Stimulated activated naive CD8-positive, alpha-beta T cell treated with anti-CD3 and anti-CD28 coated beads, Interleukin-15, amount 100 ng/mL, for 72 hours (primary cell): ENCODE results near the gene NLRP12.
"Not testable (repeated sequence)": the region's sequence is repeated elsewhere in the genome, so short reads cannot be mapped to it uniquely, and the experiment has no call there.

Experiments
- ATAC-seq: fragments of 150-1000 bp; cut with Tn5 transposase; 2 replicates; pipeline ENCODE4 v1.10.0; 2021; ENCODE audit warnings: mild to moderate bottlenecking, moderate library complexity
- DNase-seq, 2 donors: peaks; one replicate each; pipeline ENCODE4 v3.0.0; 2021 to 2022
- H3K27ac Mint-ChIP-seq, 2 donors: one replicate each; pipeline ENCODE4 v1.8.0; 2022; ENCODE audit warnings: mild to moderate bottlenecking in 2 of 2, mixed read lengths in 2 of 2, moderate library complexity in 2 of 2
- H3K27me3 Mint-ChIP-seq: one replicate; pipeline ENCODE4 v1.8.0; 2022; ENCODE audit warnings: mixed read lengths
- H3K4me1 Mint-ChIP-seq: one replicate; pipeline ENCODE4 v1.8.0; 2022; ENCODE audit warnings: mild to moderate bottlenecking, mixed read lengths
- H3K4me3 Mint-ChIP-seq, 2 donors: one replicate each; pipeline ENCODE4 v1.8.0; 2022; ENCODE audit warnings: mild to moderate bottlenecking in 2 of 2, mixed read lengths in 2 of 2, moderate library complexity in 1 of 2
- H3K9me3 Mint-ChIP-seq, 2 donors: one replicate each; pipeline ENCODE4 v1.8.0; 2022; ENCODE audit warnings: mixed read lengths in 2 of 2

The NLRP12 gene

DNA sequence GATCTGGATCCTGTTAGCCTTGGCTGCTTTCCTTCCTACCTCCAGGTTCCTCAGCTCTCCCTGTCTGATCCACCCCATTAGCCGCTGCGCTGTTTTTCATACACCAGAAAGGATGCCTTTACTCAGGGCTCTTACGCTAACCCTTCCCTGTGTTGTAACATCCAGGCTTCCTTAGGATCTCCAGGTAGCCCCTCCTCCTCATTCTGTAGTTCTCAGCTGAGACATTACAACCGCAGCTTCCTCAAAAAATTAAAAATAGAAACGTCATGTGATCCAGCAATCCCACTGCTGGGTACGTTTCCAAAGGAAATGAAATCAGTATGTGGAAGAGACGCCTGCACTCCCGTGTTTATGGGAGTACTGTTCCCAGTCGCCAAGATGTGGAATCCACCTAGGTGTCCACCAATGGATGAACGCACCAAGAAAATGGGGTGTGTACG is 25.1 kb upstream of the NLRP12 start:
- no peak overlapping the region for H3K27ac Mint-ChIP-seq

DNA sequence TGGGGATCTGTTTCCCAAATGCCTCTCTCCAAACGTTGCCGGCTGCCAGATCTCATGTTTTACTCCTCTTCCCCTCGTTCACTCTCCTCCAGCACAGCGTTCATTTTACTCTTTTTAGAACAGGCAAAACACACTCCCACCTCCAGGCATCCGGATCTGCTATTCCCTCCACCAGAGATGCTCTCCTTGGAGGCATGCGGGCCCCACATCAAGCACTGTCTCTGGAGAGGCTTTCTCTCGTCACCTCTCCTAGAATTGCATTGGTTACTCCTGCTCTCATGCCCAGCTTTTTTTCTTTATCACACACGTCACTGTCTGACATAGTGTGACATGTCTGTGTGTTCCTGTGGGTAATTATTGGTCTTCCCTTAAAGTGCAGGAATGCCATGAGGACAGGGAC is 23.4 kb upstream of the NLRP12 start:
- H3K9me3 Mint-ChIP-seq = no peaks in the 10 kb centered on the region
- no peak overlapping the region for H3K27ac Mint-ChIP-seq
- ATAC-seq = no peak
- H3K4me3 Mint-ChIP-seq = no peak overlapping the region
- H3K4me1 Mint-ChIP-seq = peaks cover 9% of the 10 kb centered on the region
- no peak for DNase-seq
- H3K27me3 Mint-ChIP-seq = peaks cover 46% of the 10 kb centered on the region

More for the DNA sequence above, 25.1 kb upstream of the NLRP12 start:
- peaks cover 12% of the 10 kb centered on the region for H3K4me1 Mint-ChIP-seq
- no peak for DNase-seq
- H3K4me3 Mint-ChIP-seq = no peak overlapping the region
- H3K27me3 Mint-ChIP-seq = peaks cover 50% of the 10 kb centered on the region
- H3K9me3 Mint-ChIP-seq = no peaks in the 10 kb centered on the region
- ATAC-seq = no peak

DNA sequence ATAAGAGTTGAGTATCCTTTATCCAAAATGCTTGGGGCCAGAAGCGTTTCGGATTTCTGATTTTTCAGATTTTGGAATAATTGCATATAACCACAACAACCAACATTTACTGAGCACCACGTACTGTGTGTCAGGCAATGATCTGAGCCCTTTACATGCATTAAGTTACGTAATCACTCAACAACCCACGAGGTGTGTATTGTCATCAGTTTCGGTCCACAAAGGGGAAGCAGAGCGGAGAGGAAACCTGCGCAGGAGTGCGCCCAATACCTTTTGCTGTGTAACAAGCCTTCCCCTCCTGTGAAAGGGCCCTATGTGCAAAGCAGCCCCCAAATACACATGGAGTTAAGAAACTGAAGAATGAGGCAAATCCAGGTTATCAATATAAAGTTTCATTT is 20.7 kb upstream of the NLRP12 start:
- no peak for DNase-seq
- ATAC-seq = no peak
- no peak overlapping the region for H3K4me3 Mint-ChIP-seq
- H3K27ac Mint-ChIP-seq = no peak overlapping the region
- no peaks in the 10 kb centered on the region for H3K9me3 Mint-ChIP-seq
- peaks cover 29% of the 10 kb centered on the region for H3K27me3 Mint-ChIP-seq
- H3K4me1 Mint-ChIP-seq = no peaks in the 10 kb centered on the region

DNA sequence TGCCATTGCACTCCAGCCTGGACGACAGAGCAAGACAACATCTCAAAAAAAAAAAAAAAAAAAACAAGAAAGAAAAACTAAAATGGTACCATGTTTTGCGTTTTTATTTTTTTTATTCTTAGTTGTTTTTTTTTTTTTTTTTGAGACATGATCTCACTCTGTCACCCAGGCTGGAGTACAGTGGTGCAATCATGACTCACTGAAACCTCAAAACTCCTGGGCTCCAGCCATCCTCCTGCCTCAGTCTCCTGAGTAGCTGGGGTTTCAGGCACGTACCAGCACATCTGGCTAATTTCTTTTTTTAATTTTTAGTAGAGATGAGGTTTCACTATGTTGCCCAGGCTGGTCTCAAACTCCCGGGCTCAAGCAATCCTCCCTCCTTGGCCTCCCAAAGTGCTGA is 16.8 kb upstream of the NLRP12 start:
- not testable (repeated sequence) for H3K9me3 Mint-ChIP-seq, DNase-seq, ATAC-seq, H3K27me3 Mint-ChIP-seq, H3K4me3 Mint-ChIP-seq, H3K27ac Mint-ChIP-seq, H3K4me1 Mint-ChIP-seq

DNA sequence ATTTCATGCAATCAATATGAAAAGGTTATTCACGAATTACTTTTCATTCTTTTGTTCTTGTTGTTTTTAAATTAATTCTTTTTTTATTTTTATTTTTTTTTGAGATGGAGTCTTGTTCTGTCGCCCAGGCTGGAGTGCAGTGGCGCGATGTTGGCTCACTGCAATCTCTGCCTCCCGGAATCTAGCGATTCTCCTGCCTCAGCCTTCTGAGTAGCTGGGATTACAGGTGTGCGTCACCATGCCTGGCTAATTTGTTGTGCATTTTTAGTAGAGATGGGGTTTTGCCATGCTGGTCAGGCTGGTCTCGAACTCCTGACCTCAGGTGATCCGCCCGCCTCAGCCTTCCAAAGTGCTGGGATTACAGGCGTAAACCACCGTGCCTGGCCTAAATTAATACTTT is 16.1 kb upstream of the NLRP12 start:
- H3K27ac Mint-ChIP-seq, H3K9me3 Mint-ChIP-seq, ATAC-seq, H3K27me3 Mint-ChIP-seq, H3K4me1 Mint-ChIP-seq, DNase-seq, H3K4me3 Mint-ChIP-seq: not testable (repeated sequence)

DNA sequence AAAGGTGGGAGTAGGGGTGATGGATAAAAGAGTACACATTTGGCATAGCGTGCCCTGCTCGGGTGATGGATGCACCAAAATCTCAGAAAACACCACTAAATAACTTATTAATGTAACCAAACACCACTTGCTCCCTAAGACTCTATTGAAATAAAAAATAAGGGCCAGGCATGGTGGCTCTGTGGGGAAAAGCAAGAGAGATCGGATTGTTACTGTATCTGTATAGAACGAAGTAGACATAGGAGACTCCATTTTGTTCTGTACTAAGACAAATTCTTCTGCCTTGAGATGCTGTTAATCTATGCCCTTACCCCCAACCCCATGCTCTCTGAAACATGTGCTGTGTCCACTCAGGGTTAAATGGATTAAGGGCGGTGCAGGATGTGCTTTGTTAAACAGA is 14.3 kb upstream of the NLRP12 start:
- H3K9me3 Mint-ChIP-seq, ATAC-seq, H3K4me1 Mint-ChIP-seq, DNase-seq, H3K4me3 Mint-ChIP-seq: not testable (repeated sequence)
- Mint-ChIP-seq H3K27me3 (peaks cover 23% of the 10 kb centered on the region), H3K27ac (peak overlapping the region in 1 of 2 donors; percentile 27)

DNA sequence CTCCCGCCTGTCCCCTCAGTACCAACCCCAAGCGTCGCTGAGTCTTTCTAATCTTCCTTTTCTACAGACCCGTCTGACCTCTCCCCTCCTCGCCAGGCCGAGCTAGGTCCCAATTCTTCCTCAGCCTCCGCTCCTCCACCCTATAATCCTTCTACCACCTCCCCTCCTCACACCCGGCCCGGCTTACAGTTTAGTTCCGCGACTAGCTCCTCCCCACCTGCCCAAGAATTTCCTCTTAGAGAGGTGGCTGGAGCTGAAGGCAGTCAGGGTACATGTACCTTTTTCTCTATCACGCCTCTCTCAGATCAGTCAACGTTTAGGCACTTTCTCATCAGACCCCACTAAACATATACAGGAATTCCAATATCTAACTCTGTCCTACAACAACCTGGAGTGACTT is 8.7 kb upstream of the NLRP12 start:
- not testable (repeated sequence) for DNase-seq, H3K4me1 Mint-ChIP-seq, H3K27ac Mint-ChIP-seq, H3K4me3 Mint-ChIP-seq, H3K9me3 Mint-ChIP-seq, ATAC-seq
- peaks cover 44% of the 10 kb centered on the region for H3K27me3 Mint-ChIP-seq

DNA sequence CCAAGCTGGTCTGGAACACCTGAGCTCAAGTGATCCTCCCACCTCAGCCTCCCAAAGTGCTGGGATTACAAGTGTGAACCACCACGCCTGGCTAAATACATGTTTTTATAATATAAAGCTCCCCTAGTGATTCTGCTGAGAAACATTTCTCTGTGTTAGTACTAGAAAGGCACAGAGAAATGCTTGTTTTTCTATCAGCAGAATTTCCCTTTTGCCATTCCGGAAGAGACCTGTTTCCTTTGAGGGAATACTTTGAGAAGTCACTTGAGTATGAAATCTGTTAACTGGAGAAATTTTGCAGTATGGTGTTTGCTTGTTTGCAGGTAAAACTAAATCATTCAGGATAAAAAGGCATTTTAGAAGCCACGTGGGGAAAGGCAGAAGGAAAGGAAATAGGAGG is 4.4 kb upstream of the NLRP12 start:
- DNase-seq = no peak
- Mint-ChIP-seq H3K4me1 (peaks cover 10% of the 10 kb centered on the region), H3K4me3 (no peak overlapping the region), H3K27ac (no peak overlapping the region), H3K9me3 (no peaks in the 10 kb centered on the region), H3K27me3 (peaks cover 59% of the 10 kb centered on the region)
- ATAC-seq = no peak

DNA sequence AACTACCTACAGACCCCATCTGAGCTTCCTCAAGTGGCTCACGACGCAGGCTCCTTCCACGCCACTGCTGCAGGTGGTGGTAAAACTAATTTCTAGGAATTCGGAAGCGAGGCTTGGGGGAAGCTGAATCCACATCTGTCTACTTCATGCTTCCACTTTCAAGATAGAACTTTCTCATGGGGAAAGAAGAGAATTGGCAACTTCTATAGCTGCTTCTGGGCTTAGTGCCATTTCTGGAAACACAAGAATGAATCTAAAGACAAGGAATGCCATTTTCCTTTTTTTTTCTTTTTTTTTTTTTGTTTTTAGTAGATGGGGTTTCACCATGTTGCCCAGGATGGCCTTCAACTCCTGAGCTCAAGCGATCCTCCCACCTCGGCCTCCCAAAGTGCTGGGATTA is 2.8 kb upstream of the NLRP12 start:
- H3K4me3 Mint-ChIP-seq = no peak overlapping the region
- H3K4me1 Mint-ChIP-seq = peaks cover 10% of the 10 kb centered on the region
- H3K27ac Mint-ChIP-seq = no peak overlapping the region
- no peaks in the 10 kb centered on the region for H3K9me3 Mint-ChIP-seq
- DNase-seq = no peak
- no peak for ATAC-seq
- peaks cover 43% of the 10 kb centered on the region for H3K27me3 Mint-ChIP-seq

DNA sequence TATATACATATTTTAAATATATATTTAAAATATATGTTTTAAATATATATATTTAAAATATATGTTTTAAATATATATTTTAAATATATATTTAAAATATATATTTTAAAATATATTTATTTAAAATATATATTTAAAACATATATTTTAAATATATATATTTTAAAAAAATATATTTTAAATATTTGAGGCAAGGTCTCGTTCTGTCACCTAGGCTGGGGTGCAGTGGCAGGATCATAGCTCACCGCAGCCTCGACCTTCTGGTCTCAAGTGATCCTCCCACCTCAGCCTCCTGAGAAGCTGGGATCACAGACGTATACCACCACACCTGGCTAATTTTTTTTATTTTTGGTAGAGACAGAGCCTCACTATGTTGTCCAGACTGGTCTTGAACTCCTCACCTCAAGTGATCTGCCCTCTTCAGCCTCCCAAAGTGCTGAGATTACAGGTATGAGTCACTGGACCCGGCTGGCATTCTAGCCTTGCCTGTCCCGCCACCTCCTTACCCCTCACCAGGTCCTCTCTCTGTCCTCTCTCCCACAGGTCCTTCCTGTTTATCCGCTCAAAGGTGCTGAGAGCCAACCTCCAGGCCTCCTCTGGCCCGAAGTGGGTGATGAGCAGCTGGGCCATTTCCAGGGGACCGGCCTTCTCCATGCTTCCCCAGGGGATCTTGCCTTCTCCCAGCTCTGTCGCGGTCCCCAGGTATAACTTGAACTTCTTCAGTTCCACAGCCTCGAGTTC is 564 bp downstream of the NLRP12 start:
- ATAC-seq (no peak), DNase-seq (no peak)
- peaks cover 32% of the 10 kb centered on the region for H3K27me3 Mint-ChIP-seq
- no peaks in the 10 kb centered on the region for H3K9me3 Mint-ChIP-seq
- H3K27ac Mint-ChIP-seq = peak overlapping the region in 1 of 2 donors; percentile 27
- peak overlapping the region; percentile 54 to 72 for H3K4me3 Mint-ChIP-seq
- peaks cover 10% of the 10 kb centered on the region for H3K4me1 Mint-ChIP-seq

DNA sequence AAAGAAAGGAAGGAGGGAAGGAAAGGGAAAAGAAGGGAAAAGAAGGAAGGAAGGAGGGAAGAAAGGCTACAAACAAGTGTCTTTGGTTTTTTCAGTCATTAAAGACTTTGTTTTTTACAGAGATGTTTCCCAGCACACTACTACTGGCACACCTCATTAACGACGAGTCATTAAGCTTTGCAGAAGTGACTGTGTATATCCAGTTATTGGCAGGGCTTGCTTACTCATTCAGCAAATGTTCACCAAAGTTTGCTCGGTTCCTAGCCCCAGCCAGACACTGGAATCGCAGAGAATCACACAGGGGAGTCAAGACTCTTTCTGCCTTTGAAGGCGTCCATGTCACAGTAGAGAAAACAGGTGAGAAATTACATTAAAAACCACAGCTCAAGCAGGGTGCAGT is 4.3 kb downstream of the NLRP12 start:
- Mint-ChIP-seq H3K27ac (no peak overlapping the region), H3K4me1 (peaks cover 10% of the 10 kb centered on the region), H3K9me3 (no peaks in the 10 kb centered on the region), H3K4me3 (no peak overlapping the region), H3K27me3 (peaks cover 15% of the 10 kb centered on the region)
- DNase-seq = no peak
- no peak for ATAC-seq

DNA sequence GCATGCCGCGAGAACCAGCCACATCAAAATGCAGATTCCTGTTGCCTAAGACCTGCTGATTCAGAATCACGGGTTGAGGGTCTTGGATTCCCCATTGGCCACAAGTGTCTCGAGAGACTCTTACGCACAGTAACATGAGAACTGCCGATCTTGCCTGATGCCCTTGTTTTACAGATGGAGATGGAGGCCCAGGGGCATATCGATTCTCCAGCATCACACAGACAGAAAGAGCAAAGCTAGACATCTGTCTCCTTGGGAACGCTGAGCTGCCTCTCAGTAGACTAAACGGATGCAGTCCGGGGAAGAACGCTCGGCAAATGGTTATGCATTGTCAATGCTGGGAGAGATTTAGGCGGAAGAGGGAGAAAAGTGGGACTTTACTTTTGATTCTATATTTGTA is 5.4 kb downstream of the NLRP12 start:
- ATAC-seq = no peak
- no peak for DNase-seq
- H3K9me3 Mint-ChIP-seq = no peaks in the 10 kb centered on the region
- no peak overlapping the region for H3K4me3 Mint-ChIP-seq
- peaks cover 4% of the 10 kb centered on the region for H3K27me3 Mint-ChIP-seq
- no peak overlapping the region for H3K27ac Mint-ChIP-seq
- H3K4me1 Mint-ChIP-seq = peaks cover under 1% of the 10 kb centered on the region

DNA sequence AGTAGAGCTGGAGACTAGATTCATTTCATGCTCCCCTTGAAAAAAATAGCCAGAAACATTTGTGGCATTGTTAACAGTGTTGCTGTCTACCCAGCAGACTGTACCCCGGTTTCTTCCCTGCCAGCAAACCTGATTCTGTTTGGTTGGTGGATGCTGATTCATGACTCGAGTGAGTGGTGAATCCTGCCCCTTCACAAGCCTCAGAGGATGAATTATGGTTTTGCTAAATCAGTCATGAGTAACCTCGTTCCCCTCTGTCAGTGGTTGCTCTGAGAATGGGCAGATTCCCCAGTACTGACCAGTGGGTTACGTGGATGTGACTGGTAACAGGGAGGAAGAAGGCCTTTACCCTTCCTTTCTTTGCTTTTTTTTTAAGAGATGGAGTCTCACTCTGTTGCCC is 10.1 kb downstream of the NLRP12 start:
- no peaks in the 10 kb centered on the region for H3K4me1 Mint-ChIP-seq
- DNase-seq = no peak
- H3K27ac Mint-ChIP-seq = no peak overlapping the region
- ATAC-seq = no peak
- H3K4me3 Mint-ChIP-seq = no peak overlapping the region
- H3K9me3 Mint-ChIP-seq = no peaks in the 10 kb centered on the region
- H3K27me3 Mint-ChIP-seq = no peaks in the 10 kb centered on the region

DNA sequence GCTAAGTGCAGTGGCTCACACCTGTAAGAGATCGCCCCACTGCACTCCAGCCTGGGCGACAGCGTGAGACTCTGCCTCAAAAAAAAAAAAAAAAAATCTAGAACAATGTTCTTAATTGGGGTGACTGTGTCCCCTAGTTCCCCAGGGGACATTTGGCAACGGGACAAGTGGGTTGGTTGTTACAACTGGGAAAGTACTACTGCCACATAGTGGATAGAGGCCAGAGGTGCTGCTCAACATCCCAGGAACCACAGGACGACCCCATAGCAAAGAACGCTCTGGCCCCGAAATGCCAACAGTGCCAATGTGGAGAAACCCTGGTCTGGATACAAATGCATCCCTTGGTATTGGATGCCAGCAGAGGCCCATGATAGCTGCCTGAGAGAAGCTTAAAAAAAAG is 11.8 kb downstream of the NLRP12 start:
- ATAC-seq (no peak), DNase-seq (no peak)
- no peaks in the 10 kb centered on the region for H3K4me1 Mint-ChIP-seq
- no peaks in the 10 kb centered on the region for H3K27me3 Mint-ChIP-seq
- H3K4me3 Mint-ChIP-seq = no peak overlapping the region
- no peaks in the 10 kb centered on the region for H3K9me3 Mint-ChIP-seq
- no peak overlapping the region for H3K27ac Mint-ChIP-seq

DNA sequence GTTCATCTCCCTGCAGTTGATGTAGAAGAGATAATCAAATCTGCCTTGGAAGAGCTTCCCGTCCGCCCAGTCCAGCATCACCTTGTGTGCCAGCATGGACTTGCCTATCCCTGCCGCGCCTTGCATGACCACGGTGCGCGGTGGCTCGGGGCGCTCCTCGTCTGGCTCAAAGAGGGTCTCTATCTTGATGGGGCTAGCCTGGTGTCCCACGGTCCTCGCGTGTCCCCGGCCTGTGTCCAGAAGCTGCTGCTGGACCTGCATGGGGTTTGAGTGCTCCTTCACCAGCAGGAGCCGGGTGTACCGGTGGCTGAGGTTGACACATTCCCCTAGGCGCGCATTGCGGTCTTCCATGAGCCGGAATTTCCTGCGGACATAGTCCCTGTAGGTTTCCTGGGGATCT is 13.2 kb downstream of the NLRP12 start:
- Mint-ChIP-seq H3K27me3 (no peaks in the 10 kb centered on the region), H3K4me3 (no peak overlapping the region), H3K27ac (no peak overlapping the region), H3K4me1 (no peaks in the 10 kb centered on the region), H3K9me3 (no peaks in the 10 kb centered on the region)
- DNase-seq = no peak
- ATAC-seq = no peak

DNA sequence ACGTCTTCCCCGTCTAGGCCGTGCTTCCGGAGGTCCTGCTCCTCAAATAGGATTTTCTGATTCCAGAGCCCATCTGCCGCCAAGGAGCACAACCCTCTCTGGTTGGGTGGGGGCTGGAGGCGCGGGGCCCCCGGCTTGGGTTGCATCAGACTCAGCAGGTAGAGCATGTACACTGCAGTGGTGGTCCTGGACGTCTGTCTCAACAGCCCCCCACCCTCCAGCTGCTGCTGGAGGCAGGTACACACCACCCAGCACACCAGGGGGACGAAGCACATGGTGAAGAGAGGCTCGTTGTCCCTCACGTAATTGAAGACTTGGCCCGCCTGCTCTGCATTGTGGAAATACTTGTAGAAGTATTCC is 13.9 kb downstream of the NLRP12 start:
- DNase-seq (no peak), ATAC-seq (no peak)
- Mint-ChIP-seq H3K4me1 (no peaks in the 10 kb centered on the region), H3K4me3 (no peak overlapping the region), H3K27me3 (no peaks in the 10 kb centered on the region), H3K27ac (no peak overlapping the region), H3K9me3 (no peaks in the 10 kb centered on the region)

DNA sequence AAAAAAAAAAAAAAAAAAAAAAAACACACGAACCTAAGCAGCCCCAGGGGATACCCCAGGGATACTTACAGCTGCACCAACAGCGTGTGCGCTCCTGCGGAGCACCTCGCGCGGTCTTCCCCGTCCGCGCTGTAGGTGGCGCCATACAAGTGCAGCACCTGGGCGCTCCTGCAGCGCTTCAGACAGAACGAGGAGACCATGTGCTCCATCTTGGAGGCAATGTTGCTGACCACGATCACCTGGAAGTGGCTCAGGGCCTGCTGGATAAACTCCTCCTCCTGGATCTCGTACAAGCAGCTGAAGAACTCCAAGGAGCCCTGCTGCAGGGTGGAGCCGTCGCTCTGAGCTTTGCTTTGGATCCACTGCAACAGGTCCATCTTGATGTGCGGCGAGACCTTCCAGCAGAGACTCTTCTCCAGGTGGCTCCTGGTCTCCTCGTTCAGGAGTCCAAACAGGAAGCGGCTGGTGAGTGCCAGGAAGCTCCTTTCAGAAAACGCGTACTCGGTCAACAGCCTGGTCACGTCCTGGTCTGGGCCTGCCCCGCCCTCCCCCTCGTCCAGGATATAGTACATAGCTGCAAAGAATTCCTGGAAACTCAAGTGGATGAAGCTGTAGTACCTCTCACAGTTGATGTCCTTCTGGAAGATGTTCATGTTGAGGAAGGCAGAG is 14.5 kb downstream of the NLRP12 start:
- Mint-ChIP-seq H3K27me3 (no peaks in the 10 kb centered on the region), H3K27ac (no peak overlapping the region), H3K9me3 (no peaks in the 10 kb centered on the region), H3K4me1 (no peaks in the 10 kb centered on the region), H3K4me3 (no peak overlapping the region)
- DNase-seq = no peak
- no peak for ATAC-seq
